WTC11 (cell line): ENCODE results near the gene PTPRT. TPM values are rescaled to one million over a fixed set of nuclear protein-coding genes. Genes with fewer than 3 reads are reported as not detected.

Source experiments
- ATAC-seq: fragments of 200-7000 bp; cut with Tn5 transposase; 2 replicates; pipeline ENCODE4 v1.10.0; 2021; ENCODE audit warnings: mild to moderate bottlenecking, moderate library complexity
- CTCF ChIA-PET: fragments of 300-600 bp; sonication (Branson Sonifier 250); formaldehyde crosslinking; loops from one replicate; lab custom pipeline; 2021; ENCODE audit warnings: antibody characterized with exemption; lab: Charles Lee
- POLR2A ChIA-PET: fragments of 350-600 bp; sonication (Branson Sonifier 250); formaldehyde crosslinking; loops from one replicate; lab custom pipeline; 2021; ENCODE audit warnings: antibody characterized with exemption; lab: Charles Lee
- DNase-seq: peaks from one replicate; pipeline ENCODE4 v3.0.0; 2021; ENCODE audit warnings: low spot score
- H3K27ac Mint-ChIP-seq: 2 replicates; pipeline ENCODE4 v1.8.0; 2021; ENCODE audit warnings: mixed read lengths
- H3K27me3 Mint-ChIP-seq: 2 replicates; pipeline ENCODE4 v1.8.0; 2021; ENCODE audit warnings: low read depth, mild to moderate bottlenecking, moderate library complexity, mixed read lengths
- H3K36me3 Mint-ChIP-seq: 2 replicates; pipeline ENCODE4 v1.8.0; 2021; ENCODE audit warnings: mixed read lengths
- H3K4me1 Mint-ChIP-seq: 2 replicates; pipeline ENCODE4 v1.8.0; 2022; ENCODE audit warnings: mixed read lengths
- H3K4me3 Mint-ChIP-seq: 2 replicates; pipeline ENCODE4 v1.8.0; 2021; ENCODE audit warnings: mild to moderate bottlenecking, moderate library complexity, mixed read lengths
- H3K9me3 Mint-ChIP-seq: 2 replicates; pipeline ENCODE4 v1.8.0; 2021; ENCODE audit warnings: mixed read lengths
- CDX4 ChIP-seq: fragments of 250-450 bp; sonication (Bioruptor Pico); IDR thresholded peaks from 2 replicates; pipeline ENCODE4 v1.9.0; 2021; ENCODE audit warnings: moderate library complexity, mild to moderate bottlenecking, inconsistent platforms, borderline replicate concordance
- GABPB1 ChIP-seq: sonication (generic); formaldehyde crosslinking; IDR thresholded peaks from 2 replicates; pipeline ENCODE4 v1.8.1; 2023; ENCODE audit warnings: mild to moderate bottlenecking, missing genetic modification reagents
- GRHL2 ChIP-seq: fragments of 250-450 bp; sonication (Bioruptor Pico); IDR thresholded peaks from 2 replicates; pipeline ENCODE4 v1.8.0; 2022; ENCODE audit warnings: mild to moderate bottlenecking, moderate library complexity; ENCODE audit not compliant: insufficient replicate concordance, severe bottlenecking
- JAZF1 ChIP-seq: fragments of 250-450 bp; sonication (Bioruptor Pico); IDR thresholded peaks from 2 replicates; pipeline ENCODE4 v1.9.0; 2021; ENCODE audit warnings: moderate library complexity, mild to moderate bottlenecking, inconsistent platforms
- MXD4 ChIP-seq: fragments of 250-450 bp; sonication (Bioruptor Pico); IDR thresholded peaks from 2 replicates; pipeline ENCODE4 v1.8.0; 2021; ENCODE audit warnings: mild to moderate bottlenecking, moderate library complexity, borderline replicate concordance
- NR2C2 ChIP-seq: sonication (generic); formaldehyde crosslinking; IDR thresholded peaks from 2 replicates; pipeline ENCODE4 v1.8.0; 2022; ENCODE audit warnings: mild to moderate bottlenecking, missing genetic modification reagents
- PRRX2 ChIP-seq: fragments of 250-450 bp; sonication (Bioruptor Pico); IDR thresholded peaks from 2 replicates; pipeline ENCODE4 v1.8.0; 2021; ENCODE audit warnings: mild to moderate bottlenecking
- RELA ChIP-seq: sonication (generic); formaldehyde crosslinking; IDR thresholded peaks from 2 replicates; pipeline ENCODE4 v1.8.1; 2022; ENCODE audit warnings: missing genetic modification reagents, mild to moderate bottlenecking, borderline replicate concordance
- SMAD3 ChIP-seq: sonication (generic); formaldehyde crosslinking; IDR thresholded peaks from 2 replicates; pipeline ENCODE4 v1.8.0; 2022; ENCODE audit warnings: missing genetic modification reagents, mild to moderate bottlenecking, borderline replicate concordance
- SP1 ChIP-seq: sonication (generic); formaldehyde crosslinking; conservative IDR thresholded peaks from 2 replicates; pipeline ENCODE4 v1.8.1; 2022; ENCODE audit warnings: missing genetic modification reagents
- ZNF671 ChIP-seq: fragments of 250-450 bp; sonication (Bioruptor Pico); IDR thresholded peaks from 2 replicates; pipeline ENCODE4 v1.8.0; 2021; ENCODE audit warnings: mild to moderate bottlenecking
- total RNA-seq: library from RNA; stranded (reverse); gene quantifications from 3 replicates; pipeline ENCODE4 v1.2.3, GENCODE V29; 2021
- TF ChIP-seq, protein P1 (sequence below): fragments of 200-600 bp; IDR thresholded peaks from 2 replicates; pipeline ENCODE4 v1.8.0; 2022; ENCODE audit warnings: antibody characterized with exemption
- TF ChIP-seq, protein P2 (sequence below): sonication (generic); formaldehyde crosslinking; IDR thresholded peaks from 2 replicates; pipeline ENCODE4 v1.8.1; 2023; ENCODE audit warnings: mild to moderate bottlenecking, missing genetic modification reagents, moderate library complexity
- TF ChIP-seq, protein P3 (sequence below): sonication (generic); formaldehyde crosslinking; conservative IDR thresholded peaks from 2 replicates; pipeline ENCODE4 v1.8.1; 2022; ENCODE audit warnings: mild to moderate bottlenecking, missing genetic modification reagents
- TF ChIP-seq, protein P4 (sequence below): sonication (generic); formaldehyde crosslinking; IDR thresholded peaks from 2 replicates; pipeline ENCODE4 v1.8.0; 2023; ENCODE audit warnings: mild to moderate bottlenecking, missing genetic modification reagents
- TF ChIP-seq, protein P5 (sequence below): sonication (generic); formaldehyde crosslinking; IDR thresholded peaks from 2 replicates; pipeline ENCODE4 v1.8.1; 2022; ENCODE audit warnings: low read depth, mild to moderate bottlenecking, moderate library complexity, missing genetic modification reagents, borderline replicate concordance

The PTPRT gene
- total RNA-seq, 1 experiment from 2014 or later: 1.1 TPM

- Mint-ChIP-seq H3K36me3 (peaks cover 2% of the 10 kb centered on the region; the same call in 1 of the 2 replicates), H3K27ac (no peak overlapping the region), H3K4me3 (no peak overlapping the region), H3K27me3 (no peaks in the 10 kb centered on the region; the same call in none of the 2 replicates), H3K9me3 (0 out of 2 replicates have a peak, but pooled peaks cover 8% of the 10 kb centered on the region), H3K4me1 (peaks cover 14% of the 10 kb centered on the region)
- CTCF ChIA-PET: interaction anchor here (0.6 kb wide), 1 partner anchor 29 kb away, joined by 3 read pairs; no protein-coding TSS in a partner anchor
- POLR2A ChIA-PET: no interaction called here
- ATAC-seq (no peak), DNase-seq (no peak)
- TF ChIP-seq, protein P1, sequence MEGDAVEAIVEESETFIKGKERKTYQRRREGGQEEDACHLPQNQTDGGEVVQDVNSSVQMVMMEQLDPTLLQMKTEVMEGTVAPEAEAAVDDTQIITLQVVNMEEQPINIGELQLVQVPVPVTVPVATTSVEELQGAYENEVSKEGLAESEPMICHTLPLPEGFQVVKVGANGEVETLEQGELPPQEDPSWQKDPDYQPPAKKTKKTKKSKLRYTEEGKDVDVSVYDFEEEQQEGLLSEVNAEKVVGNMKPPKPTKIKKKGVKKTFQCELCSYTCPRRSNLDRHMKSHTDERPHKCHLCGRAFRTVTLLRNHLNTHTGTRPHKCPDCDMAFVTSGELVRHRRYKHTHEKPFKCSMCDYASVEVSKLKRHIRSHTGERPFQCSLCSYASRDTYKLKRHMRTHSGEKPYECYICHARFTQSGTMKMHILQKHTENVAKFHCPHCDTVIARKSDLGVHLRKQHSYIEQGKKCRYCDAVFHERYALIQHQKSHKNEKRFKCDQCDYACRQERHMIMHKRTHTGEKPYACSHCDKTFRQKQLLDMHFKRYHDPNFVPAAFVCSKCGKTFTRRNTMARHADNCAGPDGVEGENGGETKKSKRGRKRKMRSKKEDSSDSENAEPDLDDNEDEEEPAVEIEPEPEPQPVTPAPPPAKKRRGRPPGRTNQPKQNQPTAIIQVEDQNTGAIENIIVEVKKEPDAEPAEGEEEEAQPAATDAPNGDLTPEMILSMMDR: no peak
- TF ChIP-seq, protein P2, sequence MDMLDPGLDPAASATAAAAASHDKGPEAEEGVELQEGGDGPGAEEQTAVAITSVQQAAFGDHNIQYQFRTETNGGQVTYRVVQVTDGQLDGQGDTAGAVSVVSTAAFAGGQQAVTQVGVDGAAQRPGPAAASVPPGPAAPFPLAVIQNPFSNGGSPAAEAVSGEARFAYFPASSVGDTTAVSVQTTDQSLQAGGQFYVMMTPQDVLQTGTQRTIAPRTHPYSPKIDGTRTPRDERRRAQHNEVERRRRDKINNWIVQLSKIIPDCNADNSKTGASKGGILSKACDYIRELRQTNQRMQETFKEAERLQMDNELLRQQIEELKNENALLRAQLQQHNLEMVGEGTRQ: peak; percentile 32; the same call in 1 of the 2 replicates
- TF ChIP-seq NR2C2 (no peak), GABPB1 (no peak), SP1 (CRISPR knock-in tag) (no peak), CDX4 (no peak), SMAD3 (CRISPR knock-in tag) (no peak)
- TF ChIP-seq, protein P3, sequence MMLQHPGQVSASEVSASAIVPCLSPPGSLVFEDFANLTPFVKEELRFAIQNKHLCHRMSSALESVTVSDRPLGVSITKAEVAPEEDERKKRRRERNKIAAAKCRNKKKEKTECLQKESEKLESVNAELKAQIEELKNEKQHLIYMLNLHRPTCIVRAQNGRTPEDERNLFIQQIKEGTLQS (CRISPR knock-in tag): no peak
- TF ChIP-seq, all 79 proteins: peak for 1
These were observed 540.0 kb downstream of the PTPRT start for GRCh38 chr20:42649748-42650147.

DNA sequence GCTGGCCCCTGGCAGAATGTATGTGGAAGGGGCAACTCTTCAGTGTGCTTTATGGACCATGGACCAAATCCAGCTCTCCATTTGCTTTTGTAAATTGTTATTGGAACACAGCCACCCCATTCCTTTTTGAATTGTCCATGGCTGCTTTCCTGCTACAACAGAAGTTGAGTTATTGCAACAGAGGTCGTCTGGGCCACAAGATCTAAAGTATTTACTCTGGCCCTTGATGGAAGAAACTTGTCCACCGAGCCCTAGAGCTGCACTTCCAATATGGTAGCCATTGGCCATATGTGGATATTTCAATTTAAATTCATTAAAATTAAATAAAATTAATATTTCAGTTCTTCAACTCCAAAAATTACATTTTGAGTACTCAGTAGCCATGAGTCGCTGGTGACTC is 543.5 kb downstream of the PTPRT start:
- DNase-seq (no peak), ATAC-seq (no peak)
- TF ChIP-seq, protein P4, sequence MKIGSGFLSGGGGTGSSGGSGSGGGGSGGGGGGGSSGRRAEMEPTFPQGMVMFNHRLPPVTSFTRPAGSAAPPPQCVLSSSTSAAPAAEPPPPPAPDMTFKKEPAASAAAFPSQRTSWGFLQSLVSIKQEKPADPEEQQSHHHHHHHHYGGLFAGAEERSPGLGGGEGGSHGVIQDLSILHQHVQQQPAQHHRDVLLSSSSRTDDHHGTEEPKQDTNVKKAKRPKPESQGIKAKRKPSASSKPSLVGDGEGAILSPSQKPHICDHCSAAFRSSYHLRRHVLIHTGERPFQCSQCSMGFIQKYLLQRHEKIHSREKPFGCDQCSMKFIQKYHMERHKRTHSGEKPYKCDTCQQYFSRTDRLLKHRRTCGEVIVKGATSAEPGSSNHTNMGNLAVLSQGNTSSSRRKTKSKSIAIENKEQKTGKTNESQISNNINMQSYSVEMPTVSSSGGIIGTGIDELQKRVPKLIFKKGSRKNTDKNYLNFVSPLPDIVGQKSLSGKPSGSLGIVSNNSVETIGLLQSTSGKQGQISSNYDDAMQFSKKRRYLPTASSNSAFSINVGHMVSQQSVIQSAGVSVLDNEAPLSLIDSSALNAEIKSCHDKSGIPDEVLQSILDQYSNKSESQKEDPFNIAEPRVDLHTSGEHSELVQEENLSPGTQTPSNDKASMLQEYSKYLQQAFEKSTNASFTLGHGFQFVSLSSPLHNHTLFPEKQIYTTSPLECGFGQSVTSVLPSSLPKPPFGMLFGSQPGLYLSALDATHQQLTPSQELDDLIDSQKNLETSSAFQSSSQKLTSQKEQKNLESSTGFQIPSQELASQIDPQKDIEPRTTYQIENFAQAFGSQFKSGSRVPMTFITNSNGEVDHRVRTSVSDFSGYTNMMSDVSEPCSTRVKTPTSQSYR (CRISPR knock-in tag): no peak
- TF ChIP-seq, protein P5, sequence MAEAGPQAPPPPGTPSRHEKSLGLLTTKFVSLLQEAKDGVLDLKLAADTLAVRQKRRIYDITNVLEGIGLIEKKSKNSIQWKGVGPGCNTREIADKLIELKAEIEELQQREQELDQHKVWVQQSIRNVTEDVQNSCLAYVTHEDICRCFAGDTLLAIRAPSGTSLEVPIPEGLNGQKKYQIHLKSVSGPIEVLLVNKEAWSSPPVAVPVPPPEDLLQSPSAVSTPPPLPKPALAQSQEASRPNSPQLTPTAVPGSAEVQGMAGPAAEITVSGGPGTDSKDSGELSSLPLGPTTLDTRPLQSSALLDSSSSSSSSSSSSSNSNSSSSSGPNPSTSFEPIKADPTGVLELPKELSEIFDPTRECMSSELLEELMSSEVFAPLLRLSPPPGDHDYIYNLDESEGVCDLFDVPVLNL: no peak
- TF ChIP-seq RELA (CRISPR knock-in tag) (no peak), MXD4 (CRISPR knock-in tag) (no peak), GRHL2 (CRISPR knock-in tag) (no peak), JAZF1 (CRISPR knock-in tag) (no peak), PRRX2 (CRISPR knock-in tag) (no peak), ZNF671 (CRISPR knock-in tag) (no peak)
- Mint-ChIP-seq H3K36me3 (peaks cover 2% of the 10 kb centered on the region; the same call in 1 of the 2 replicates), H3K4me3 (no peak overlapping the region), H3K27ac (no peak overlapping the region), H3K27me3 (no peaks in the 10 kb centered on the region; the same call in 1 of the 2 replicates), H3K4me1 (peaks cover 14% of the 10 kb centered on the region), H3K9me3 (peaks cover 11% of the 10 kb centered on the region)
- POLR2A ChIA-PET: no interaction called here
- CTCF ChIA-PET: no interaction called here
